AG09309 (cell line): ENCODE measurements around the gene ZNF776.
"Not testable (repeated sequence)": the region's sequence is repeated elsewhere in the genome, so short reads cannot be mapped to it uniquely, and the experiment has no call there.

Experiments
- DNase-seq: peaks from one replicate; pipeline ENCODE4 v3.0.0-alpha.2; 2010; ENCODE audit warnings: low read depth
- H3K4me3 ChIP-seq: 2 replicates; pipeline ENCODE4 v1.5.1; 2011; ENCODE audit warnings: mild to moderate bottlenecking, low read depth, low read length, moderate library complexity; ENCODE audit not compliant: control insufficient read depth
- CTCF ChIP-seq: IDR thresholded peaks from 2 replicates; pipeline ENCODE4 v1.5.1; 2011; ENCODE audit warnings: mild to moderate bottlenecking, low read depth, low read length, inconsistent platforms; ENCODE audit not compliant: insufficient read depth, control insufficient read depth; ENCODE audit errors: missing control alignments

The ZNF776 gene

GRCh38 chr19:57788114-57788692, 41.6 kb downstream of the ZNF776 start:
- TF ChIP-seq CTCF, result no peak
- DNase-seq, result no peak
- H3K4me3 ChIP-seq, result no peak overlapping the region

GRCh38 chr19:57789288-57789687, 42.7 kb downstream of the ZNF776 start:
- H3K4me3 ChIP-seq, result no peak overlapping the region
- TF ChIP-seq CTCF, result no peak
- no peak for DNase-seq

- H3K4me3 ChIP-seq, DNase-seq: not testable (repeated sequence)
Observed at GRCh38 chr19:57796580-57796979, 50.0 kb downstream of the ZNF776 start.

GRCh38 chr19:57800696-57801095, 54.1 kb downstream of the ZNF776 start:
- DNase-seq, result no peak
- TF ChIP-seq CTCF, result no peak
- H3K4me3 ChIP-seq, result no peak overlapping the region

- no peak for DNase-seq
- no peak for TF ChIP-seq CTCF
- no peak overlapping the region for H3K4me3 ChIP-seq
Observed at GRCh38 chr19:57802269-57802668, 55.7 kb downstream of the ZNF776 start.

GRCh38 chr19:57803265-57803593, 56.6 kb downstream of the ZNF776 start:
- peak overlapping the region; percentile 64 for H3K4me3 ChIP-seq
- no peak for DNase-seq
- no peak for TF ChIP-seq CTCF

GRCh38 chr19:57803594-57804325, 57.1 kb downstream of the ZNF776 start:
- peak; percentile 67 for DNase-seq

More at GRCh38 chr19:57803594-57804325, 57.1 kb downstream of the ZNF776 start:
- peak overlapping the region; percentile 64 for H3K4me3 ChIP-seq
- TF ChIP-seq CTCF, result no peak
